GM12892 (cell line): ENCODE data around the gene CYS1.
"Not testable (repeated sequence)": the region's sequence is repeated elsewhere in the genome, so short reads cannot be mapped to it uniquely, and the experiment has no call there.

ENCODE experiments used
- DNase-seq: peaks from one replicate; pipeline ENCODE4 v3.0.0; 2011; ENCODE audit not compliant: insufficient read length
- FAIRE-seq: peaks from 2 replicates; lab custom pipeline; 2011; peaks lifted over from hg19 to GRCh38; lab: Jason Lieb, UNC
- POLR2A ChIP-seq: IDR thresholded peaks from 2 replicates; pipeline ENCODE4 v1.6.1; 2011; ENCODE audit warnings: low read depth, low read length, control low read depth
- POLR2AphosphoS5 ChIP-seq: IDR thresholded peaks from 2 replicates; pipeline ENCODE4 v1.6.1; 2011; ENCODE audit warnings: low read depth, low read length, control low read depth
- TAF1 ChIP-seq: IDR thresholded peaks from 2 replicates; pipeline ENCODE4 v1.6.1; 2011; ENCODE audit warnings: low read depth, mild to moderate bottlenecking, control low read depth, low read length, borderline replicate concordance

Gene CYS1

GRCh38 chr2:10109311-10109710 is 29.1 kb upstream of the CYS1 start:
- DNase-seq: no peak
- no peak for TF ChIP-seq POLR2AphosphoS5
- TF ChIP-seq TAF1: no peak
- FAIRE-seq: no peak

GRCh38 chr2:10104906-10105305 is 24.7 kb upstream of the CYS1 start:
- DNase-seq, FAIRE-seq: not testable (repeated sequence)

DNA sequence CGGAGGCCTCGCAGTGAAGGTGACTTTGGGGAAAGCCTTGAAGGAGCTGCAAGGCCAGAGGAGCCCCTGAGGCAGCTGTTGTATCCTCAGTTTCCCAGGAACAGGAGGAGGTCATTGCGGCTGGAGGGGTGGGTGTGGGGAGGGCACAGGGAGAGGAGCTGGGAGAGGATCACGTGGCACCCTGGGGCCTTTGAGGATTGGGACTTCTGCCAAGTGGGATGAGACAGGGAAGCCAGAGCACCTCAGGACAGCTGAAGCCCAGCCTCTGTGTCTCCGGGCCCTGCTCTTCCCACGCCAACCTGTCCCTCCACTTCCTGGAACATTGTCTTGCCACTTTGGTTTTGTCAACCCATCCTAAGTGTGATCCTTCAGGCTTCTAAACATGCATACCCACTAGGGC is 23.0 kb upstream of the CYS1 start:
- DNase-seq (no peak), FAIRE-seq (no peak)
- TF ChIP-seq TAF1: no peak
- TF ChIP-seq POLR2AphosphoS5: no peak
- TF ChIP-seq POLR2A: no peak

- no peak for TF ChIP-seq TAF1
- TF ChIP-seq POLR2AphosphoS5: no peak
- no peak for TF ChIP-seq POLR2A
- DNase-seq: no peak
- FAIRE-seq: peak; percentile 44
Observed at GRCh38 chr2:10101491-10101890, 21.3 kb upstream of the CYS1 start.

GRCh38 chr2:10097352-10098148 is 17.3 kb upstream of the CYS1 start:
- TF ChIP-seq POLR2AphosphoS5: no peak
- no peak for TF ChIP-seq TAF1
- TF ChIP-seq POLR2A: no peak
- DNase-seq: no peak
- peak; percentile 27 for FAIRE-seq

DNA sequence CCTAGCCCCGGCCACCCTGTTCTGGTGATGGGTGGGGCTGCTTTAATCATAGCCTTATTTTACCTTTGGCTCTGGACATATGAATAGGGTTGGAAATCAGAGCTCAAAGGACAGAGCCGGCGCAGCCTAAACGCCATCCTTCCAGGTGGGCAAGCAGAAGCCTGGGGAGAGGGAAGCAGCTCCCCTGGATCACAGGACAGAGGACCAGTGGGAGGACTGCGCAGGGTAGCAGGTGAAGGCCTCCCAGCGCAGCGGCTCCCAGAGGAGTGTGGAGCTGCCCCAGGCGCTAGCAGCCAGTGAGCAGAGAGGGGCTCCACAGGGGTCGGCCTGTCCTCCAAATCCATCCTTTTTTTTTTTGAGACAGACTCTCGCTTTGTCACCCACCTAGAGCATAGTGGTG is 16.4 kb upstream of the CYS1 start:
- TF ChIP-seq TAF1 (no peak), POLR2A (no peak), POLR2AphosphoS5 (no peak)
- no peak for DNase-seq
- no peak for FAIRE-seq

- DNase-seq (no peak), FAIRE-seq (no peak)
- TF ChIP-seq POLR2A (no peak), POLR2AphosphoS5 (no peak), TAF1 (no peak)
Observed at GRCh38 chr2:10095175-10095574, 15.0 kb upstream of the CYS1 start.

DNA sequence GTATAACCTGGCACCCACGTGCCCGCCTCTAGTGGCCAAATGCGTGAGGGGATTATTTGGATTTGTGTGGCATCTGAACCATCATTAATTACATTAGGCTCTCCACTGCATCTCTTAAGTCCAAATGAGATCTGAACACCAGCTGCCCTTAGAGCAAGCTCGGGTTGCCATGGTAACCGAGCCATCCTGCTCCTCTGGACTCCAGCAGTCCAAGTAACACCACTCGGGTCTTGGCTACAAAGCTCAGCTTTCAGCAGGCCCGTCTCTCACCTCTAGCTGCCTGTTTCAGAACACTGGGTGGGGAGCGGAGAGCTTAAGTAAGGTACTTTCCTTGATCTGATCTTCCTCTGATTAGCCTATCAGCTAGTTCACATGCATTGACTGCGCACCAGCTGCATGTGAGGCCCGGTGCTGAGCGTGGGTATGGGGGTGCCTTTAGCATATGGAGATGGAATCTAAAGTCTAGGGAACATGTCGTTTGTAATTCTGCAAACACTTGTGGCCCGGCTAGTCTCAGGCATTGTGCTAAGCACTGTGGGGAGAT is 14.1 kb upstream of the CYS1 start:
- DNase-seq: no peak
- no peak for FAIRE-seq
- TF ChIP-seq TAF1 (no peak), POLR2A (no peak), POLR2AphosphoS5 (no peak)

GRCh38 chr2:10091889-10092244 is 11.7 kb upstream of the CYS1 start:
- FAIRE-seq, DNase-seq: not testable (repeated sequence)

DNA sequence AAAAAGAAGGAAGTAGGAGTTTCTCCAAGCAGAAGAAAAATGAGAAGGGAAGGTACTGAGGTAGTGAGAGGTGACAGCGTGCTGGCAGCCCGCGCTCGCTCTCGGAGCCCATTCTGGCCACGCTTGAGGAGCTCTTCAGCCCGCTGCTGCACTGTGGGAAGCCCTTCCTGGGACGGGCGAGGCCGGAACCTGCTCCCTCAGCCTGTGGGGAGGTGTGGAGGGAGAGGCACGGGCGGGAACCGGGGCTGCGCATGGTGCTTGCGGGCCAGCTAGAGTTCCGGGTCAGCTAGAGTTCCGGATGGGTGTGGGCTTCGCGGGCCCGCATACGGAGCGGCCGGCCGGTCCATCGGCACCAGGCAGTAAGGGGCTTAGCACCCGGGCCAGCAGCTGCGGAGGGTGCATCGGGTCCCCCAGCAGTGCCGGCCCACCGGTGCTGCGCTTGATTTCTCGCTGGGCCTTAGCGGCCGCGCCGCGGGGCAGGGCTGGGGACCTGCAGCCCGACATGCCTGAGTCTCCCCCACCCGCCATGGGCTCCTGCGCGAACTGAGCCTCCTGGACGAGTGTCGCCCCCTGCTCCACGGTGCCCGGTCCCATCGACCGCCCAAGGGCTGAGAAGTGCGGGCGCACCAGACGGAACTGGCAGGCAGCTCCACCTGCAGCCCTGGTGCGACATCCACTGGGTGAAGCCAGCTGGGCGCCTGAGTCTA is 11.1 kb upstream of the CYS1 start:
- TF ChIP-seq POLR2AphosphoS5: no peak
- TF ChIP-seq POLR2A: no peak
- TF ChIP-seq TAF1: no peak
- FAIRE-seq: no peak
- DNase-seq: no peak

- TF ChIP-seq POLR2A (no peak), TAF1 (no peak)
- no peak for FAIRE-seq
- DNase-seq: no peak
Observed at GRCh38 chr2:10089565-10090190, 9.5 kb upstream of the CYS1 start.

DNA sequence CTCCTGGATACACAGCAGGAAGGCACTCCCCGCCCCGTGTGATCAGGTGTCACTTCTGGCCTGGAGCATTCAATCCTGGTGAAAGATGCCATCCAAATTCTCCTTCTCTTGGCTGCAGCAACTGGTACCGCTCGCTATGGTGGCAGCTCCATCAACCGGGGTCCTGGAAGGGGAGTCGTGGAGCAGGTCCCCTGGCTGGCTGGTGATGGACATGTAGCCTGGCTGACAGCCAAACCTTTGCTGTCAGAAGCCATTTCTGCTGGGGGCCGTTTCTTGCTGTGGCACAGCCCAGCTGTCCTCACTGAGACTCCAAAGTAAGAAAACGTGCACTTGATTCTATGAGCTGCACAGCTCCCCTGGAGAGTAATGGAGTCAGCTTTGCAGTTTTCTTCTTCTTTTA is 7.1 kb upstream of the CYS1 start:
- TF ChIP-seq TAF1 (no peak), POLR2AphosphoS5 (no peak), POLR2A (no peak)
- no peak for DNase-seq
- FAIRE-seq: no peak
